PC-9 (cell line): Measurements from ENCODE around the gene SDC1.

Experiments
- CTCF ChIP-seq: fragments of 200-600 bp; sonication (generic); conservative IDR thresholded peaks from 2 replicates; pipeline ENCODE4 v1.6.1; 2017; ENCODE audit warnings: mixed run types, antibody characterized with exemption, mild to moderate bottlenecking, moderate library complexity
- EZH2 ChIP-seq: fragments of 200-600 bp; sonication (generic); IDR thresholded peaks from 2 replicates; pipeline ENCODE4 v1.8.0; 2017; ENCODE audit warnings: antibody characterized with exemption, low read depth

- no peak for TF ChIP-seq EZH2
- TF ChIP-seq CTCF, result no peak
These were observed 5.1 kb upstream of the SDC1 start for GRCh38 chr2:20230114-20230425.
